ENCODE results near the gene SMAD2.
A peak's percentile ranks its signal among the peaks of the same experiment; 100 is the strongest.

SMAD2 gene

GRCh38 chr18:47817795-47818077, 112.7 kb downstream of the SMAD2 start:
- DNase-seq (ENCODE audit: low read depth), result no peak
- no peak for TF ChIP-seq CTCF (conservative IDR thresholded peaks at IDR 0.05; ENCODE audit: low read depth, low read length)

GRCh38 chr18:47817017-47817794, 113.3 kb downstream of the SMAD2 start:
- no peak for TF ChIP-seq CTCF (conservative IDR thresholded peaks at IDR 0.05; ENCODE audit: low read depth, low read length)
- no peak overlapping the region for H3K4me3 ChIP-seq (ENCODE audit: low read length)
- no peak for DNase-seq (ENCODE audit: low read depth)

More at GRCh38 chr18:47817795-47818077, 112.7 kb downstream of the SMAD2 start:
- no peak overlapping the region for H3K4me3 ChIP-seq (ENCODE audit: low read length)

GRCh38 chr18:47815486-47816270, 114.8 kb downstream of the SMAD2 start:
- peak; percentile 10 for DNase-seq (ENCODE audit: low read depth)
- H3K4me3 ChIP-seq (ENCODE audit: low read length), result no peak overlapping the region
- no peak for TF ChIP-seq CTCF (conservative IDR thresholded peaks at IDR 0.05; ENCODE audit: low read depth, low read length)

GRCh38 chr18:47809420-47809819, 121.0 kb downstream of the SMAD2 start:
- DNase-seq (ENCODE audit: low read depth), result no peak
- no peak for TF ChIP-seq CTCF (conservative IDR thresholded peaks at IDR 0.05; ENCODE audit: low read depth, low read length)
- no peak overlapping the region for H3K4me3 ChIP-seq (ENCODE audit: low read length)

- TF ChIP-seq CTCF (conservative IDR thresholded peaks at IDR 0.05; ENCODE audit: low read depth, low read length), result no peak
- no peak for DNase-seq (ENCODE audit: low read depth)
- H3K4me3 ChIP-seq (ENCODE audit: low read length), result no peak overlapping the region
Measured at GRCh38 chr18:47802802-47803201, 127.7 kb downstream of the SMAD2 start.

GRCh38 chr18:47801817-47802216, 128.6 kb downstream of the SMAD2 start:
- no peak for DNase-seq (ENCODE audit: low read depth)
- no peak overlapping the region for H3K4me3 ChIP-seq (ENCODE audit: low read length)
- TF ChIP-seq CTCF (conservative IDR thresholded peaks at IDR 0.05; ENCODE audit: low read depth, low read length), result no peak

GRCh38 chr18:47800756-47801155, 129.7 kb downstream of the SMAD2 start:
- no peak for TF ChIP-seq CTCF (conservative IDR thresholded peaks at IDR 0.05; ENCODE audit: low read depth, low read length)
- DNase-seq (ENCODE audit: low read depth), result no peak
- H3K4me3 ChIP-seq (ENCODE audit: low read length), result no peak overlapping the region

Data from retinal pigment epithelial cell (primary cell).